Smooth muscle cell of the brain vasculature (primary cell): ENCODE data around the gene EVI5.
"Not testable (repeated sequence)": the region's sequence is repeated elsewhere in the genome, so short reads cannot be mapped to it uniquely, and the experiment has no call there.

ENCODE experiments used
- DNase-seq: peaks from one replicate; pipeline ENCODE4 v3.0.0-alpha.2; 2012; ENCODE audit warnings: low read depth, low spot score

The EVI5 gene

GRCh38 chr1:92695104-92695503 is 89.8 kb downstream of the EVI5 start:
- no peak for DNase-seq

GRCh38 chr1:92691925-92692324 is 93.0 kb downstream of the EVI5 start:
- DNase-seq: no peak

GRCh38 chr1:92690212-92690906 is 94.5 kb downstream of the EVI5 start:
- no peak for DNase-seq

GRCh38 chr1:92679980-92680379 is 104.9 kb downstream of the EVI5 start:
- no peak for DNase-seq

GRCh38 chr1:92663775-92664174 is 121.1 kb downstream of the EVI5 start:
- DNase-seq: no peak

GRCh38 chr1:92662048-92662447 is 122.9 kb downstream of the EVI5 start:
- DNase-seq: no peak

GRCh38 chr1:92657701-92658100 is 127.2 kb downstream of the EVI5 start:
- DNase-seq: no peak

- no peak for DNase-seq
Observed at GRCh38 chr1:92655197-92655801, 129.6 kb downstream of the EVI5 start.

GRCh38 chr1:92653605-92654381 is 131.1 kb downstream of the EVI5 start:
- DNase-seq: no peak

- DNase-seq: not testable (repeated sequence)
Observed at GRCh38 chr1:92640686-92641085, 144.2 kb downstream of the EVI5 start.

- DNase-seq: no peak
Observed at GRCh38 chr1:92638498-92638897, 146.4 kb downstream of the EVI5 start.

GRCh38 chr1:92635203-92635602 is 149.7 kb downstream of the EVI5 start:
- not testable (repeated sequence) for DNase-seq

GRCh38 chr1:92623187-92623778 is 161.6 kb downstream of the EVI5 start:
- no peak for DNase-seq

- no peak for DNase-seq
Observed at GRCh38 chr1:92619466-92620189, 165.3 kb downstream of the EVI5 start.

- DNase-seq: no peak
Observed at GRCh38 chr1:92601044-92601443, 183.9 kb downstream of the EVI5 start.

- no peak for DNase-seq
Observed at GRCh38 chr1:92599184-92599583, 185.7 kb downstream of the EVI5 start.

- not testable (repeated sequence) for DNase-seq
Observed at GRCh38 chr1:92589361-92589760, 195.5 kb downstream of the EVI5 start.

GRCh38 chr1:92587445-92587844 is 197.5 kb downstream of the EVI5 start:
- no peak for DNase-seq

- DNase-seq: no peak
Observed at GRCh38 chr1:92585831-92586230, 199.1 kb downstream of the EVI5 start.

GRCh38 chr1:92584810-92585209 is 200.1 kb downstream of the EVI5 start:
- not testable (repeated sequence) for DNase-seq
